Mucosa of stomach (tissue), 1 donor: Measurements from ENCODE around the gene ALG8.
"Not testable (repeated sequence)": the region's sequence is repeated elsewhere in the genome, so short reads cannot be mapped to it uniquely, and the experiment has no call there.

Experiments
- H3K27me3 ChIP-seq: one replicate; pipeline ENCODE4 v1.7.0; 2013; ENCODE audit warnings: mild to moderate bottlenecking, low read length; ENCODE audit not compliant: control insufficient read depth, insufficient read depth
- H3K36me3 ChIP-seq: one replicate; pipeline ENCODE4 v1.7.0; 2013; ENCODE audit warnings: low read length; ENCODE audit not compliant: control insufficient read depth, insufficient read depth
- H3K4me1 ChIP-seq: one replicate; pipeline ENCODE4 v1.7.0; 2013; ENCODE audit warnings: mild to moderate bottlenecking, low read length; ENCODE audit not compliant: control insufficient read depth, insufficient read depth
- H3K4me3 ChIP-seq: one replicate; pipeline ENCODE4 v1.7.0; 2013; ENCODE audit warnings: low read length
- H3K9ac ChIP-seq: one replicate; pipeline ENCODE4 v1.7.0; 2013; ENCODE audit warnings: mild to moderate bottlenecking, low read length, moderate library complexity
- H3K9me3 ChIP-seq: one replicate; pipeline ENCODE4 v1.7.0; 2013; ENCODE audit warnings: mild to moderate bottlenecking, low read length, moderate library complexity; ENCODE audit not compliant: control insufficient read depth
- donor health status: Pancreatic carcinoma.

Gene ALG8

GRCh38 chr11:78139422-78140391 lies at the start of gene ALG8:
ALG8 (minus strand) TSS chr11:78139626; CDS start chr11:78139588, 38 bp downstream.
- Histone ChIP-seq H3K9ac (peak within 1 kb of the TSS; percentile 79), H3K27me3 (no peaks in the 10 kb centered on the region)

GRCh38 chr11:78188286-78189173 lies 49.1 kb upstream of the ALG8 start, which contains the start of the genes KCTD21 and USP35:
KCTD21 (minus strand) TSS chr11:78188626; CDS start chr11:78174554, 14,072 bp downstream.
USP35 (plus strand) TSS chr11:78188919; CDS start chr11:78196246, 7,327 bp downstream.
- Histone ChIP-seq H3K36me3 (no peaks in the 10 kb centered on the region), H3K9ac (peak within 1 kb of the TSS; percentile 74), H3K9me3 (no peaks in the 10 kb centered on the region), H3K27me3 (no peaks in the 10 kb centered on the region), H3K4me3 (peak within 1 kb of the TSS; percentile 92), H3K4me1 (peaks cover 24% of the 10 kb centered on the region)

More at GRCh38 chr11:78139422-78140391, at the start of gene ALG8:
- peaks cover 4% of the 10 kb centered on the region for H3K4me1 ChIP-seq
- H3K9me3 ChIP-seq, result no peaks in the 10 kb centered on the region
- no peaks in the 10 kb centered on the region for H3K36me3 ChIP-seq
- peak within 1 kb of the TSS; percentile 52 for H3K4me3 ChIP-seq

- H3K9ac ChIP-seq, result peak overlapping the region; percentile 58
- no peaks in the 10 kb centered on the region for H3K27me3 ChIP-seq
- no peaks in the 10 kb centered on the region for H3K36me3 ChIP-seq
- H3K9me3 ChIP-seq, result no peaks in the 10 kb centered on the region
- peak overlapping the region; percentile 92 for H3K4me3 ChIP-seq
- H3K4me1 ChIP-seq, result peaks cover 24% of the 10 kb centered on the region
Observed at GRCh38 chr11:78187366-78188285, 48.2 kb upstream of the ALG8 start.

- Histone ChIP-seq H3K9me3 (no peaks in the 10 kb centered on the region), H3K4me1 (peaks cover under 1% of the 10 kb centered on the region), H3K9ac (no peak overlapping the region), H3K4me3 (no peak overlapping the region), H3K27me3 (no peaks in the 10 kb centered on the region), H3K36me3 (no peaks in the 10 kb centered on the region)
Observed at GRCh38 chr11:78181185-78181584, 41.8 kb upstream of the ALG8 start.

GRCh38 chr11:78180751-78181150 lies 41.3 kb upstream of the ALG8 start:
- Histone ChIP-seq H3K4me3 (no peak overlapping the region), H3K4me1 (no peaks in the 10 kb centered on the region), H3K9me3 (no peaks in the 10 kb centered on the region), H3K27me3 (no peaks in the 10 kb centered on the region), H3K9ac (no peak overlapping the region), H3K36me3 (no peaks in the 10 kb centered on the region)

- Histone ChIP-seq H3K36me3 (no peaks in the 10 kb centered on the region), H3K27me3 (no peaks in the 10 kb centered on the region), H3K4me1 (no peaks in the 10 kb centered on the region), H3K9ac (no peak overlapping the region), H3K4me3 (no peak overlapping the region), H3K9me3 (no peaks in the 10 kb centered on the region)
Observed at GRCh38 chr11:78179459-78180071, 40.1 kb upstream of the ALG8 start.

GRCh38 chr11:78177216-78177615 lies 37.8 kb upstream of the ALG8 start:
- Histone ChIP-seq H3K4me1 (no peaks in the 10 kb centered on the region), H3K9ac (no peak overlapping the region), H3K4me3 (no peak overlapping the region), H3K9me3 (no peaks in the 10 kb centered on the region), H3K36me3 (peaks cover 7% of the 10 kb centered on the region), H3K27me3 (no peaks in the 10 kb centered on the region)

- Histone ChIP-seq H3K9ac (no peak overlapping the region), H3K4me3 (no peak overlapping the region), H3K36me3 (peaks cover 7% of the 10 kb centered on the region), H3K4me1 (no peaks in the 10 kb centered on the region), H3K9me3 (no peaks in the 10 kb centered on the region), H3K27me3 (no peaks in the 10 kb centered on the region)
Observed at GRCh38 chr11:78176605-78177141, 37.2 kb upstream of the ALG8 start.

- H3K9ac ChIP-seq, H3K27me3 ChIP-seq, H3K4me3 ChIP-seq, H3K36me3 ChIP-seq, H3K4me1 ChIP-seq, H3K9me3 ChIP-seq: not testable (repeated sequence)
Observed at GRCh38 chr11:78175862-78176261, 36.4 kb upstream of the ALG8 start.

GRCh38 chr11:78171951-78172350 lies 32.5 kb upstream of the ALG8 start:
- Histone ChIP-seq H3K27me3 (no peaks in the 10 kb centered on the region), H3K4me3 (no peak overlapping the region), H3K36me3 (peaks cover 7% of the 10 kb centered on the region), H3K9me3 (no peaks in the 10 kb centered on the region), H3K4me1 (peaks cover 12% of the 10 kb centered on the region), H3K9ac (no peak overlapping the region)
